ENCODE measurements around the gene B4GALT7.
"Not testable (repeated sequence)": the region's sequence is repeated elsewhere in the genome, so short reads cannot be mapped to it uniquely, and the experiment has no call there.

The B4GALT7 gene

GRCh38 chr5:177609076-177610059, 9.4 kb downstream of the B4GALT7 start:
- no peak for DNase-seq (ENCODE audit: low spot score)

GRCh38 chr5:177610131-177610769, 10.3 kb downstream of the B4GALT7 start:
- DNase-seq (ENCODE audit: low spot score): no peak

GRCh38 chr5:177610770-177611445, 11.0 kb downstream of the B4GALT7 start:
- no peak for DNase-seq (ENCODE audit: low spot score)

- DNase-seq (ENCODE audit: low spot score): no peak
These were observed 11.7 kb downstream of the B4GALT7 start for GRCh38 chr5:177611446-177612214.

- DNase-seq (ENCODE audit: low spot score): no peak
These were observed 12.3 kb downstream of the B4GALT7 start for GRCh38 chr5:177612215-177612673.

GRCh38 chr5:177620560-177620959, 20.6 kb downstream of the B4GALT7 start:
- DNase-seq (ENCODE audit: low spot score): no peak

DNA sequence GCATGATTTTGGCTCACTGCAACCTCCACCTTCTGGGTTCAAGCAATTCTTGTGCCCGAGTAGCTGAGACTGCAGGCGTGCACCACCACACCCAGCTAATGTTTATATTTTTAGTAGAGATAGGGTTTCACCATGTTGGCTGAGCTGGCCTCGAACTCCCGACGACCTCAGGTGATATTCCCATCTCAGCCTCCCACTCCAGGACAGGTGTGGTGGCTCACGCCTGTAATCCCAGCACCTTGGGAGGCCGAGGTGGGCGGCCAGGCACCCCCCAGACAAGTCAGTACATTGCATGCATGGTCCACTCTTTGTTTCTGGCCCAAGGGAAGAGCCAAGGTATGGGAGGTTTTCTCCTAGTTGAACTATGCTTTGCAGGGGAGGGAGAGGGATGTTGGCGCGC, 24.2 kb downstream of the B4GALT7 start:
- DNase-seq (ENCODE audit: low spot score): not testable (repeated sequence)

DNA sequence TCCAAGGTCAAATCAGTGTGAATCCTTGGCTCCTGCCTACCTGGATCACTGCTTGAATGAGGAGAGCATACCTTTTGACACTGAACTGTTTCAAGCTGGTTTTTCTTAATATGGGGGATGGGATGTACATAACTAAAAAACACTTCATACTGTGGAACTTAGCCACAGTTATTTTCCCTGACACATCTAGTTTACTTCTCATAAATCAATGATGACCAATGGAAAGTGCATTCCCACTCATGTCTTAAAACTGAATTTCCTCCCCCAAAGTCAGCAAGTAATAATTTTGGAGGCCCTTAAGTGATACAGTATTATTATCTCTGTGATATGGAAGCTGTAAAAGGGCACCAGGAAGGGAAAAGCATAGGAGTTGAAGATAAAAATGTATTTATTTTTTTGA, 30.3 kb downstream of the B4GALT7 start:
- DNase-seq (ENCODE audit: low spot score): not testable (repeated sequence)

DNA sequence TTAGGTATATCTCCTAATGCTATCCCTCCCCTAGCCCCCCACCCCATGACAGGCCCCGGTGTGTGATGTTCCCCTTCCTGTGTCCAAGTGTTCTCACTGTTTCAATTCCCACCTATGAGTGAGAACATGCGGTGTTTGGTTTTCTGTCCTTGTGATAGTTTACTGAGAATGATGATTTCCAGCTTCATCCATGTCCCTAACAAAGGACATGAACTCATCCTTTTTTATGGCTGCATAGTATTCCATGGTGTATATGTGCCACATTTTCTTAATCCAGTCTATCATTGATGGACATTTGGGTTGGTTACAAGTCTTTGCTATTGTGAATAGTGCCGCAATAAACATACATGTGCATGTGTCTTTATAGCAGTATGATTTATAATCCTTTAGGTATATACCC, 35.0 kb downstream of the B4GALT7 start:
- not testable (repeated sequence) for DNase-seq (ENCODE audit: low spot score)

GRCh38 chr5:177645462-177645861, 45.5 kb downstream of the B4GALT7 start:
- DNase-seq (ENCODE audit: low spot score): not testable (repeated sequence)

- not testable (repeated sequence) for DNase-seq (ENCODE audit: low spot score)
These were observed 51.3 kb downstream of the B4GALT7 start for GRCh38 chr5:177651235-177651634.

GRCh38 chr5:177657846-177658245, 57.9 kb downstream of the B4GALT7 start:
- DNase-seq (ENCODE audit: low spot score): not testable (repeated sequence)

- not testable (repeated sequence) for DNase-seq (ENCODE audit: low spot score)
These were observed 58.6 kb downstream of the B4GALT7 start for GRCh38 chr5:177658542-177658941.

All from COLO829 (cell line).